ENCODE data around the gene ATP8A2.
A peak's percentile ranks its signal among the peaks of the same experiment; 100 is the strongest.
"Not testable (repeated sequence)": the region's sequence is repeated elsewhere in the genome, so short reads cannot be mapped to it uniquely, and the experiment has no call there.

Gene ATP8A2

GRCh38 chr13:25948910-25949309 is 577.1 kb downstream of the ATP8A2 start:
- no peak for DNase-seq

GRCh38 chr13:25951831-25952230 is 580.1 kb downstream of the ATP8A2 start:
- DNase-seq, result no peak

DNA sequence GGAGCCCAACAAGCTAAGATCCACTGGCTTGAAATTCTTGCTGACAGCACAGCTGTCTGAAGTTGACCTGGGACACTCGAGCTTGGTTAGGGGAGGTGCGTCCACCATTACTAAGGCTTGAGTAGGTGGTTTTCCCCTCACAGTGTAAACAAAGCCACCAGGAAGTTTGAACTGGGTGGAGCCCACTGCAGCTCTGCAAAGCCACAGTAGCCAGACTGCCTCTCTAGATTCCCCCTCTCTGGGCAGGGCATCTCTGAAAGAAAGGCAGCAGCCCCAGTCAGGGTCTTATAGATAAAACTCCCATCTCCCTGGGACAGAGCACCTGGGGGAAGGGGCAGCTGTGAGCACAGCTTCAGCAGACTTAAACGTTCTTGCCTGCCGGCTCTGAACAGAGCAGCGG is 582.3 kb downstream of the ATP8A2 start:
- DNase-seq, result not testable (repeated sequence)

DNA sequence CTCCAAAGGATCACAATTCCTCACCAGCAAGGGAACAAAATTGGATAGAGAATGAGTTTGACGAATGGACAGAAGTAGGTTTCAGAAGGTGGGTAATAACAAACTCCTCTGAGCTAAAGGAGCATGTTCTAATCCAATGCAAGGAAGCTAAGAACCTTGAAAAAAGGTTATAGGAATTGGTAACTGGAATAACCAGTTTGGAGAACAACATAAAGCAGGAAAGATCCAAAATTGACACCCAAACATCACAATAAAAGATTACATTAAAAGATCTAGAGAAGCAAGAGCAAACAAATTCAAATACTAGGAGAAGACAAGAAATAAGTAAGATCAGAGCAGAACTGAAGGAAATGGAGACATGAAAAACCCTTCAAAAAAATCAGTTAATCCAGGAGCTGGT is 583.2 kb downstream of the ATP8A2 start:
- DNase-seq, result not testable (repeated sequence)

DNA sequence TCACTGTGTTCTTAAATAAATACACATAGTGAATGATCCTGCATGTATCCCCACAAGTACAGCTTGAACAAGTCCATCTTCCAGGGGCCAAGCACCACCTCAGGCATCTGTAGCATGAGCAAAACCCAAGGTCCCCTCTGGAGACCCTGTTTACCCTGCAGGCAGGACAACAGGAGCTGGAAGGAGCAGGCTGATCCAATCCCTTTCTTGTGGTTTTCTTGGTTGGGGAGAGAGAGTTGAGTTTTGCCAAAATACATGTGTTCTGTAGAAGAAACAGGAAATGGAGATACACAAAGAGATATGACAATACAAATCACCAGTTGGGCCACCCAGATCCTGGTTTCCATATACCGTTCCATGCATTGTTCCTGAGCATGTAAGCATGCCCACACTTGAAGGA is 587.2 kb downstream of the ATP8A2 start:
- no peak for DNase-seq

- no peak for DNase-seq
These were observed 589.5 kb downstream of the ATP8A2 start for GRCh38 chr13:25961294-25961693.

- peak in 2 of 58 donors; percentile 5 to 15 for DNase-seq
These were observed 591.9 kb downstream of the ATP8A2 start for GRCh38 chr13:25963674-25964073.

DNA sequence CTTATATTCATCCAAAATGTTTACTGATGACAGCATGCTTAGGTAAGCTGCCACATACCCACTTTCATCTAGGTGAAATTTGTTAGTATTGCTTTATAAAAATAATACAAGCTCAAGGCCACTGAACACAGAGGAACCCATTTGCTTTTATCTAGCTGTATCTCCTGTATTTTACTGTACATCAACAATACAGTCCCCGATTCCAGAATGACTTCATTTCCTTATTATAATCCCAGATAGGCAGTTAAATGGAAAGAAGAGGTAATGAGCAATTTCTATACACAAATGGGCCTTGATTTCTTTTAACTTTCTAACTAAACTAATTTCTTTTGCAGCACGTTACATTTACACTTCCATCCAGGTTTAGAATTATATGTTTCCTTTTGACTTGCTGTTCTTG is 593.8 kb downstream of the ATP8A2 start:
- DNase-seq, result no peak

DNA sequence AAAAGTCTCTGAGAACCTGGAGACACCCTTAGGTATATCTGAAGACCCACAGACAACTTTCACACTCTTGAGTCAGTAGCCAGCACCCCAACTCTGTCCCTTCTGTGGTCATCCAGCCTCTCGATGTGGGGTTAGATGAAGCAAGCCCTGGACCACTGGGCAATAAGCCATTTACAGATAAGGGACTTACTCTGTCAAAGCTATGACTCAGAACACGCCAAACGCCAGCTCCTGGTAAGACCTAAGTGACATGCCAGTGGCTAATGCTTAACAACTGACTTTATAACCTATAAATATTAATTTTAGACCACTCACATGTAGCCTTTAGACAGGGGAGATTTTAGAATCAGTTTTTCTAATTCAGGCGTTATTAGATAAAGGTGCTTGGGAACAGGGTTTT is 594.3 kb downstream of the ATP8A2 start:
- DNase-seq, result no peak

DNA sequence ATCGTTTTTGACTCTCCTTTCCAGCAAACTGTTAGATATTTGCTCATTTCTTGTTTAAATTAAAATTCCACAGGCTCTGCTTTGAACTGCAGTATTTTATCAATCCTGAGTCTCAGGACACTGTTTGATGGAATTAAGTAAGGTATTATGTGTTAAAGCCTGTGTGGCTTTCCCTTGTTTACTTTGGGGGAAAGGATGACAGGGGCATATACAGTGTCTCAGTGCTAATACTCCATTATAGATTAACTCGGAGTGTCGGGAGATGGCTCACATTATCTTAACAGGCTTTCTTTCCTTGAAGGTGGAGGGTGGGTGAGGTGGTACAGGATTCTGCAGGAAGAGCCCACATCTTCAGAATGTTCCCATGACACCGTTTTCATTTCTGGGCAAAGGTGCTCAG is 595.4 kb downstream of the ATP8A2 start:
- DNase-seq, result no peak

DNA sequence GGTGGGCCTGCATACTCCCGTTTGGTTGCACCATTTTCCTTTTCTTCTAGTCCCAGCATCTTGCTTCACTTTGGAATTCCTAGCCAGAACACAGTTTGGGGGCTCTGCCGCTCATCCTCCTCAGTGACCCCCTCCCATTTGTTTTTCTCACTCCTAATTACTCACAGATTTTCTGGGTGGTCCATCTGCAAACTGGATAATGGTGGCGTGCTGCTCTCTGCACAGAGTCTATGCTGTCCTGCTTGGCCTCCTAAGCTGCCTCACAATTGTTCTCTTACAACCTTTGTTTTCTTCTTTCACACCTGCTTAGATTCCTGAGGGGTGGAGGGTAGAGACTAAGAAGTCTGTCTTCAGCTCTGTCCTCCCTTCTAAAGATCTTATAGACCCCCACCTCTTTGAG is 599.3 kb downstream of the ATP8A2 start:
- DNase-seq, result no peak

DNA sequence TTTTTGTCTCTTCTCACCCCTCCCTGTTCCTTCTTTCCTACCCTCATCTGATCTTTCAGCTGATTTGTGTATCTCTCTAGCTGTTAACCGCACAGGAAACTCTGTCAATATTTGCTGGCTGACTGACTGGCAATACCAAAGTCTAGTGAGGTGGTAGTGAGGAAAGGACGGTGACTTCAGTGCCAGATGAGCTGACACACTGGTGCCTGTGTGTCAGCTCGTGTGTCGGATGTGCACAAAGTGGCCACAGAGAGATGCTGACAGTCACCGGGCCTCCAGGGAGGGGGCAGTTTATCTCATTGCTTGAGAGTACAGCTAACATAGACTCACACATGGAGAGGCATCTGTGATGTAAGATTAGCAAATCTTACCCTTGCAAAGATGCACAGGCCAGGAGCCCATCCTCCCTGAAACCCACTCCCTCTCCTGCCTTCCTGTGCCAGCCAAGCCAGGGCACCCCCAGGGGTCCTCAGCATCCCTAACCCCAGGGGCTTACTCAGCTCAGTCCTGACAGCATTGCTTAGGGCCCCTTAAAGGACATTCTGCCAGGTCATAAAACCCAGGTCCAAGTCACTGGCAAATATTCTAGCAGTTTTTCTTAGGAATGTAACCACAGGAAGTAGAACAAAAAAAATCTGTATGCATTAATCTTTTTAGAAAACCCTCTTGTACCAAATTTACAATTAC is 599.8 kb downstream of the ATP8A2 start:
- DNase-seq, result peak in 8 of 58 donors; percentile 10 to 36 (median 22)

- no peak for DNase-seq
These were observed 601.3 kb downstream of the ATP8A2 start for GRCh38 chr13:25973085-25973484.

DNA sequence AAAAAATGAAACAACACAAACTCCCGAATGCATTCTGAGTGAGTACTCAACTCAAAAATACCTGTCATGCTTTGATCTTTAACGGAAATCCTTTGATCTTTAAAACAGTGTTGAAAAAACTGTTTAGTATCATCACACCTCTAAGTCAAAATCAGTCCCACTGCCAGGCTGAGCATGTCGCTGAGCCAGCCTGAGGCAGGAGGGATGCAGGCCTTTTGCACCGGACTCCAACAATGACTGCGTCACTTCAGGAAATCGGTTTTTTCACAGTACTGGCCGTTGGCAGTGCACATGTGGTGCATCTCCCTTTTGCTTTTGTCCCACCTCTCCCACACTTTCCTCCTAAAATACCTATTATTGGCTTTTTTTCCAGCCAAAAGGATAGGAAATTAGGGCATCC is 601.8 kb downstream of the ATP8A2 start:
- DNase-seq, result no peak

- DNase-seq, result no peak
These were observed 605.4 kb downstream of the ATP8A2 start for GRCh38 chr13:25977216-25977615.

GRCh38 chr13:25977671-25978070 is 605.9 kb downstream of the ATP8A2 start:
- DNase-seq, result no peak

DNA sequence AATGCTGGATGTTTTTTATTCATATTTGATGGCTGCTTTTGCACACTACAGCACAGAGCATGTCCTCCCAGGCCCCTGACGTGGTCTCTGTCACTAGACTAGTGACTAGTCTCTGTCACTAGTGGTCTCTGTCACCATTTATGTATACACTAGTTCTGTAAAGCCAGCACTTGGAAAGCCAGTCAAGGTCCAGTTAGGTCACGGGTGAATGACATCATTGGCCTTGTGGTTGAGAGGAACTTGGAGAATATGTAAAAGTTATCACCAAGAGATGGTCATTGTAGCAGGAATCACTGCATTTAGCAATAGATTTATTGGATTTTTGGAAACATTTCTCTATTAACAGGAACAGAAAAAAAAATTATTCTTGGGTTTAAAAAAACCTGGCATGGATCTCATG is 607.2 kb downstream of the ATP8A2 start:
- no peak for DNase-seq

DNA sequence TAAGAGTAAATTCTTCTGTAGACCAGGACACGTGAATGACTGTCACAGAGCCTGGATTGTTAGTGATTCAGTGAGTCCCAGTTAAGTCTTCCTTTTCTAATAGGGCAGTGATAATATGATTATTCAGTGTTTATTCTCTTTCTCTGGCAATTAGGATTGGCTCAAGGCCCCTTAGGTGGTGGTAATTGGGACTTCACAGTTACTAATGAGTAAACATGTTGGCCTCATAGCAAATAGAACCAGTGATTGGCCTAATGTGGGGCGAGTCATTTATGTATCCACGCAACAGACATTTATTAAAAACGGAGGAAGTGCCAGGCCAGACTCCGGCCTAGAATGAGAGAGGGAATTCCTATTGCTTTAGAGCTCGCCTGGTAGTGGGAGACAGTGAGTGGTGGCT is 607.6 kb downstream of the ATP8A2 start:
- DNase-seq, result no peak

- DNase-seq, result peak in 10 of 58 donors; percentile 4 to 33 (median 15)
These were observed 608.5 kb downstream of the ATP8A2 start for GRCh38 chr13:25980255-25980654.

DNA sequence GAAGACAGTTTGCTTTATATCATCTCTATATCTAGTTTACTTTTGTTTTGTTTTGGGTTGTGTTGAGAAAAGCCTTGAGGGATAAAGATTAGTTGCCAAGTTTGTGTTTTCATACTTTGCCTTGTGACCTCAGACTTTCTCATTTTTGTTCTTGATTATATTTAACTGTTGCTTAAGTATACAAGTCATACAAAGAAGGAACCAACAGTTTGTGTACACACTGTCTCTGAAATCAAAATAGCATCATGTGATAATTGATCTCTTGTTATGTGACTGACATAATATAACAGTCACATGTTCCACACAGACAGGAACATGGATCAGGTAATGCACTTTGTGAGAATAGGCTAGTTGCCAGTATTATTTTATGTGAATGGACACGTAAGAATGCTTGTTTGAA is 609.3 kb downstream of the ATP8A2 start:
- no peak for DNase-seq

DNA sequence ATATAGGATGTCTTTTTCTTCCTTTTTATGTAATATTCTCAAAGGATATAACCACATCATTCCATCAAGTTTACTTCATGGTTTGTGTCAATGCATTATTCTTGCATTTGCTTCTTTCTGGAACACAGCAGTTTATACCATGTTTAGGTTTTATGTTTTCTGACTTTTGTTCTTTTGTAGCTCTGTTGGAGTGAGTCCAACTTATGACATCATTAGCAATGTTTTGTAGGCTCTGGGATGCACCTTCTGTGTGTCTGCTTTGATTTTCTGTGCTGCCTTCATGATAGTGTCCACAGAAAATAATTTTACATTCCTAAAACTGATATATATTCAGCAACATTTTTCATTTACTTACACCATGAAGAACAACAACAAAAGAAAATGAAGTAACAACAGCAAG is 611.1 kb downstream of the ATP8A2 start:
- DNase-seq, result no peak

- DNase-seq, result no peak
These were observed 616.2 kb downstream of the ATP8A2 start for GRCh38 chr13:25987987-25988386.

DNA sequence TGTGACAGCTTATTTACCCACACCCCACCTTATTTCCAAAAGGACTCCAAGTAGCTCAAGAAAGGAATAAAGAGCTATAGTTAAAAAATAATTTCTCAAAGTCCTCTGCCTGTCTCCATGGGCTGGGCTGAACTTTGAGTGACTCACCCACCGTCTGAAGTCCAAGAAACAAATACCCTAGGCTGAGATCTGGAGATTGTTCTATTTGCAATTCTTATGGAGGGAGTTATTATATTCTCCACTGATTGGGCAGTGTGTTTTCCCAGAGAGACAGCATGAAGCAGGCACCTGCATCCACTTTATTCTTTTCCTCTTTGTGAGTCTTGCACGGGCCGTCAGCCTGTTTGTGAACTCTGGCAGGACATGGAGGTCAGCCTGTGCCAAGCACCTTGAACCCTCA is 616.9 kb downstream of the ATP8A2 start:
- DNase-seq, result no peak

DNA sequence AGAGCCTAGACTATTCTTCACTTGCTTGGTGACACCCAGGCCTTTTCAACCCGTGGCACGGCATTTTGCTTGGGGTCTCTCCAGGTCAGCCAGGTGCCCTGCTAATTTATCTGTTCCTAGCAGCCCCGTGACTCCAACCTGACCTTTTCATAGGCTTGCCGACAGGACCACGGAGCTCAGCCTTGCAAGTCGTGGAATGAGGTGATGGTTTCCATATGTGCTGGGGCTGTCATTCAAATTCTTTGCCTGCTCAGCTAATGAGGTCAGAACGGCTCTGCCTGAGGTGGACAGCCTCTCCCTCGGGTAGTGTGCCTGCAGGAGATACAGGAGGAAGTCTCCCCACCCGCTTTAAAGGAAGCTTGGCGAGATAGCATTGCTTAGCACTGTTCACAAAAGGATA is 619.0 kb downstream of the ATP8A2 start:
- DNase-seq, result no peak

All from anterior cingulate cortex (tissue), 58 donors.